ENCODE measurements around the gene RAPSN. TPM values are rescaled to one million over a fixed set of nuclear protein-coding genes. Genes with fewer than 3 reads are reported as not detected.

RAPSN gene
- total and polyA plus RNA-seq, 2 donors (not counting 1 experiment from before 2014, with no cell fraction given), result 0.17 TPM; not detected in 1

- peaks cover 43% of the 10 kb centered on the region for H3K79me2 ChIP-seq (ENCODE audit: control insufficient read depth, insufficient read depth, low read length)
- H3K27me3 ChIP-seq (ENCODE audit: control insufficient read depth, insufficient read depth, low read length), result no peaks in the 10 kb centered on the region
- peaks cover 49% of the 10 kb centered on the region for H3K4me1 ChIP-seq (ENCODE audit: control insufficient read depth, extremely low read depth, insufficient read depth, low read length)
- peaks cover 45% of the 10 kb centered on the region for H3K36me3 ChIP-seq (ENCODE audit: control insufficient read depth, insufficient read depth, low read length)
- no peaks in the 10 kb centered on the region for H3K9me3 ChIP-seq (ENCODE audit: control insufficient read depth, insufficient read depth, low read depth, low read length)
- H4K20me1 ChIP-seq (ENCODE audit: control insufficient read depth, extremely low read depth, insufficient read depth, low read length), result no peaks in the 10 kb centered on the region
- no peak overlapping the region for H3K4me3 ChIP-seq (replicated peaks in 1 of 4; ENCODE audit: control extremely low read depth in 1 of 4, insufficient read depth in 1 of 4, low read depth in 3 of 4, low read length in 4 of 4)
- H2AFZ ChIP-seq (ENCODE audit: low read length), result no peak overlapping the region
- no peak for TF ChIP-seq EZH2 (IDR thresholded peaks at IDR 0.05; ENCODE audit: low read length, missing control alignments)
- TF ChIP-seq, protein P1, sequence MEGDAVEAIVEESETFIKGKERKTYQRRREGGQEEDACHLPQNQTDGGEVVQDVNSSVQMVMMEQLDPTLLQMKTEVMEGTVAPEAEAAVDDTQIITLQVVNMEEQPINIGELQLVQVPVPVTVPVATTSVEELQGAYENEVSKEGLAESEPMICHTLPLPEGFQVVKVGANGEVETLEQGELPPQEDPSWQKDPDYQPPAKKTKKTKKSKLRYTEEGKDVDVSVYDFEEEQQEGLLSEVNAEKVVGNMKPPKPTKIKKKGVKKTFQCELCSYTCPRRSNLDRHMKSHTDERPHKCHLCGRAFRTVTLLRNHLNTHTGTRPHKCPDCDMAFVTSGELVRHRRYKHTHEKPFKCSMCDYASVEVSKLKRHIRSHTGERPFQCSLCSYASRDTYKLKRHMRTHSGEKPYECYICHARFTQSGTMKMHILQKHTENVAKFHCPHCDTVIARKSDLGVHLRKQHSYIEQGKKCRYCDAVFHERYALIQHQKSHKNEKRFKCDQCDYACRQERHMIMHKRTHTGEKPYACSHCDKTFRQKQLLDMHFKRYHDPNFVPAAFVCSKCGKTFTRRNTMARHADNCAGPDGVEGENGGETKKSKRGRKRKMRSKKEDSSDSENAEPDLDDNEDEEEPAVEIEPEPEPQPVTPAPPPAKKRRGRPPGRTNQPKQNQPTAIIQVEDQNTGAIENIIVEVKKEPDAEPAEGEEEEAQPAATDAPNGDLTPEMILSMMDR (conservative IDR thresholded peaks at IDR 0.05 in 1 of 2, IDR thresholded peaks at IDR 0.05 in 1 of 2; ENCODE audit: low read depth in 1 of 2, low read length in 2 of 2), result no peak
- H3K4me2 ChIP-seq (ENCODE audit: extremely low read depth, insufficient read depth, low read length), result no peak overlapping the region
- H3K27ac ChIP-seq (ENCODE audit: insufficient read depth, low read length), result peak overlapping the region; percentile 59
- no peak for DNase-seq (ENCODE audit: low read depth in 2 of 2)
- no peak overlapping the region for H3K9ac ChIP-seq (ENCODE audit: insufficient read depth, low read length)
These were observed 35.6 kb downstream of the RAPSN start for GRCh38 chr11:47413351-47413750.

GRCh38 chr11:47411884-47412746, 36.8 kb downstream of the RAPSN start:
- Histone ChIP-seq H3K4me1 (ENCODE audit: control insufficient read depth, extremely low read depth, insufficient read depth, low read length) (peaks cover 50% of the 10 kb centered on the region), H4K20me1 (ENCODE audit: control insufficient read depth, extremely low read depth, insufficient read depth, low read length) (no peaks in the 10 kb centered on the region), H3K36me3 (ENCODE audit: control insufficient read depth, insufficient read depth, low read length) (peaks cover 37% of the 10 kb centered on the region), H3K27ac (ENCODE audit: insufficient read depth, low read length) (no peak overlapping the region), H3K9me3 (ENCODE audit: control insufficient read depth, insufficient read depth, low read depth, low read length) (no peaks in the 10 kb centered on the region), H3K79me2 (ENCODE audit: control insufficient read depth, insufficient read depth, low read length) (peaks cover 43% of the 10 kb centered on the region), H3K4me3 (replicated peaks in 1 of 4; ENCODE audit: control extremely low read depth in 1 of 4, insufficient read depth in 1 of 4, low read depth in 3 of 4, low read length in 4 of 4) (no peak overlapping the region), H3K9ac (ENCODE audit: insufficient read depth, low read length) (no peak overlapping the region), H3K4me2 (ENCODE audit: extremely low read depth, insufficient read depth, low read length) (no peak overlapping the region), H3K27me3 (ENCODE audit: control insufficient read depth, insufficient read depth, low read length) (no peaks in the 10 kb centered on the region), H2AFZ (ENCODE audit: low read length) (no peak overlapping the region)
- TF ChIP-seq EZH2 (IDR thresholded peaks at IDR 0.05; ENCODE audit: low read length, missing control alignments), result no peak
- TF ChIP-seq, protein P1 (conservative IDR thresholded peaks at IDR 0.05 in 1 of 2, IDR thresholded peaks at IDR 0.05 in 1 of 2; ENCODE audit: low read depth in 1 of 2, low read length in 2 of 2), result peak; percentile 66 to 77
- DNase-seq (ENCODE audit: low read depth in 2 of 2), result peak in 1 of 2 donors; percentile 32

GRCh38 chr11:47410370-47411264, 38.3 kb downstream of the RAPSN start:
- H3K27me3 ChIP-seq (ENCODE audit: control insufficient read depth, insufficient read depth, low read length), result no peaks in the 10 kb centered on the region
- no peaks in the 10 kb centered on the region for H3K9me3 ChIP-seq (ENCODE audit: control insufficient read depth, insufficient read depth, low read depth, low read length)
- H2AFZ ChIP-seq (ENCODE audit: low read length), result no peak overlapping the region
- no peak overlapping the region for H3K9ac ChIP-seq (ENCODE audit: insufficient read depth, low read length)
- H3K4me2 ChIP-seq (ENCODE audit: extremely low read depth, insufficient read depth, low read length), result peak overlapping the region; percentile 88
- peaks cover 35% of the 10 kb centered on the region for H3K36me3 ChIP-seq (ENCODE audit: control insufficient read depth, insufficient read depth, low read length)
- H3K4me3 ChIP-seq (replicated peaks in 1 of 4; ENCODE audit: control extremely low read depth in 1 of 4, insufficient read depth in 1 of 4, low read depth in 3 of 4, low read length in 4 of 4), result peak overlapping the region; percentile 30 to 75 (median 48)
- H3K79me2 ChIP-seq (ENCODE audit: control insufficient read depth, insufficient read depth, low read length), result peaks cover 43% of the 10 kb centered on the region
- no peak for TF ChIP-seq EZH2 (IDR thresholded peaks at IDR 0.05; ENCODE audit: low read length, missing control alignments)
- TF ChIP-seq, protein P1 (conservative IDR thresholded peaks at IDR 0.05 in 1 of 2, IDR thresholded peaks at IDR 0.05 in 1 of 2; ENCODE audit: low read depth in 1 of 2, low read length in 2 of 2), result no peak
- peak overlapping the region; percentile 42 for H3K27ac ChIP-seq (ENCODE audit: insufficient read depth, low read length)
- H4K20me1 ChIP-seq (ENCODE audit: control insufficient read depth, extremely low read depth, insufficient read depth, low read length), result no peaks in the 10 kb centered on the region
- DNase-seq (ENCODE audit: low read depth in 2 of 2), result no peak
- peaks cover 41% of the 10 kb centered on the region for H3K4me1 ChIP-seq (ENCODE audit: control insufficient read depth, extremely low read depth, insufficient read depth, low read length)

Data from fibroblast of lung (primary cell).